Stomach (tissue), 4 donors: Measurements from ENCODE around the gene TTC28.

ENCODE experiments used
- CTCF ChIP-seq, 7 experiments: fragments of 450-650 bp in 4 of 7; fragments of 200-600 bp in 3 of 7; sonication (generic) in 3 of 7; IDR thresholded peaks; one replicate each; pipeline ENCODE4 v1.5.1; 2016 to 2019; ENCODE audit warnings: antibody characterized with exemption in 7 of 7, control low read depth in 2 of 7, mild to moderate bottlenecking in 1 of 7
- EP300 ChIP-seq: sonication (generic); formaldehyde crosslinking; IDR thresholded peaks from one replicate; pipeline ENCODE4 v1.6.1; 2017; ENCODE audit warnings: antibody characterized with exemption
- POLR2A ChIP-seq, 4 donors: fragments of 450-650 bp; IDR thresholded peaks; one replicate each; pipeline ENCODE4 v1.6.1; 2016; ENCODE audit warnings: antibody characterized with exemption in 4 of 4, control low read depth in 2 of 4, mild to moderate bottlenecking in 1 of 4, moderate library complexity in 1 of 4
- POLR2AphosphoS5 ChIP-seq, 3 donors: sonication (generic); formaldehyde crosslinking; IDR thresholded peaks; one replicate each; pipeline ENCODE4 v1.6.1; 2016; ENCODE audit warnings: antibody characterized with exemption in 3 of 3

GRCh38 chr22:28443526-28443876 lies 236.1 kb downstream of the TTC28 start:
- no peak for TF ChIP-seq CTCF (IDR thresholded peaks at IDR 0.05)
- TF ChIP-seq POLR2AphosphoS5 (IDR thresholded peaks at IDR 0.05), result peak; percentile 61 to 90 (median 77)
- TF ChIP-seq EP300, result no peak
- peak in 1 of 4 donors; percentile 50 for TF ChIP-seq POLR2A (IDR thresholded peaks at IDR 0.05)
